ENCODE results near the gene AFAP1L2.
"Not testable (repeated sequence)": the region's sequence is repeated elsewhere in the genome, so short reads cannot be mapped to it uniquely, and the experiment has no call there.

The AFAP1L2 gene

DNA sequence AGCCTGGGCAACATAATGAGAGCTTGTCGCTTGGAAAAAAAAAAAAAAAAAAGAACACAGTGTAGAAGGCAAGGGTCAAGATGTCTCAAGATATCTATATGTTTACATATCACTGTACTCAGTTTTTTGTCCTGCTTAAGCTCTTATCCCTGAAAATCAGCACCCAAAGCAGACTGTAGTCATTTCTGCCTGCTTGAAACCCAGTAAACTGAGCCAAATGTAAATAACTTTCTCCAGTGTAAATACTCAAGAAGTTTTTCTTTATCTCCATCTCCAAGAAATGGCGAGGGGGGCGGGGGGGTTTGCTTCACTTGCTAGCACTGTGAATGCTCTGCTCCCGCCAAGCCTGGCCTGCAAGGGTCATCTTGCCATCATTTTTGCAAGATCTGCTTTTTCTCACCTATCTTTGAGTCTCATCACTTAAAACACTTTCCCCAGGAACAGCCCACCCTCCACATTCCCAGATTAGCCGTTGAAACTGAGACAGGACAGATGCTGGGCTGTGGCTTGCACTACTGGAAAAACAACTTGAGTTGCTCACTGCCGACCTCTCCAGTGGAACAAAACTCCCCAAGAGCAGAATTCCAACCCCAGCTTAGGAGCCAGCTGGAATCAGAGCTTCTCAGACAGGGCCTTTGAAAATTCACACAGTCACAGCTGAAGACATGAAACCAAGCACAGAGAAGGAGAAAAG is 54.6 kb downstream of the AFAP1L2 start:
- no peaks in the 10 kb centered on the region for H3K36me3 Mint-ChIP-seq (ENCODE audit: low read depth)
- H3K27ac Mint-ChIP-seq = peak overlapping the region; percentile 85 to 96 (median 92)
- peaks cover 60% of the 10 kb centered on the region for H3K4me1 Mint-ChIP-seq
- H3K9me3 Mint-ChIP-seq = no peaks in the 10 kb centered on the region
- H3K27me3 Mint-ChIP-seq (ENCODE audit: low read depth) = no peaks in the 10 kb centered on the region
- TF ChIP-seq, protein P1, sequence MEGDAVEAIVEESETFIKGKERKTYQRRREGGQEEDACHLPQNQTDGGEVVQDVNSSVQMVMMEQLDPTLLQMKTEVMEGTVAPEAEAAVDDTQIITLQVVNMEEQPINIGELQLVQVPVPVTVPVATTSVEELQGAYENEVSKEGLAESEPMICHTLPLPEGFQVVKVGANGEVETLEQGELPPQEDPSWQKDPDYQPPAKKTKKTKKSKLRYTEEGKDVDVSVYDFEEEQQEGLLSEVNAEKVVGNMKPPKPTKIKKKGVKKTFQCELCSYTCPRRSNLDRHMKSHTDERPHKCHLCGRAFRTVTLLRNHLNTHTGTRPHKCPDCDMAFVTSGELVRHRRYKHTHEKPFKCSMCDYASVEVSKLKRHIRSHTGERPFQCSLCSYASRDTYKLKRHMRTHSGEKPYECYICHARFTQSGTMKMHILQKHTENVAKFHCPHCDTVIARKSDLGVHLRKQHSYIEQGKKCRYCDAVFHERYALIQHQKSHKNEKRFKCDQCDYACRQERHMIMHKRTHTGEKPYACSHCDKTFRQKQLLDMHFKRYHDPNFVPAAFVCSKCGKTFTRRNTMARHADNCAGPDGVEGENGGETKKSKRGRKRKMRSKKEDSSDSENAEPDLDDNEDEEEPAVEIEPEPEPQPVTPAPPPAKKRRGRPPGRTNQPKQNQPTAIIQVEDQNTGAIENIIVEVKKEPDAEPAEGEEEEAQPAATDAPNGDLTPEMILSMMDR (IDR thresholded peaks at IDR 0.05; ENCODE audit: unreplicated experiment in 3 of 3) = no peak
- H3K4me3 Mint-ChIP-seq = peak overlapping the region in 1 of 3 experiments; percentile 9

GRCh38 chr10:114349071-114349470 is 55.2 kb downstream of the AFAP1L2 start:
- not testable (repeated sequence) for H3K27me3 Mint-ChIP-seq (ENCODE audit: low read depth); H3K9me3 Mint-ChIP-seq; H3K4me3 Mint-ChIP-seq; H3K36me3 Mint-ChIP-seq (ENCODE audit: low read depth)
- Mint-ChIP-seq H3K4me1 (peaks cover 64% of the 10 kb centered on the region), H3K27ac (peak overlapping the region in 1 of 3 experiments; percentile 96)

- TF ChIP-seq, protein P1 (IDR thresholded peaks at IDR 0.05; ENCODE audit: unreplicated experiment in 3 of 3) = no peak
- Mint-ChIP-seq H3K36me3 (ENCODE audit: low read depth) (no peaks in the 10 kb centered on the region), H3K4me1 (peaks cover 63% of the 10 kb centered on the region), H3K27ac (peak overlapping the region in 2 of 3 experiments; percentile 52 to 81), H3K9me3 (no peaks in the 10 kb centered on the region), H3K4me3 (no peak overlapping the region), H3K27me3 (ENCODE audit: low read depth) (no peaks in the 10 kb centered on the region)
Measured at GRCh38 chr10:114347791-114348190, 56.5 kb downstream of the AFAP1L2 start.

GRCh38 chr10:114347241-114347640 is 57.1 kb downstream of the AFAP1L2 start:
- TF ChIP-seq, protein P1 (IDR thresholded peaks at IDR 0.05; ENCODE audit: unreplicated experiment in 3 of 3) = no peak
- peak overlapping the region; percentile 80 to 90 (median 81) for H3K27ac Mint-ChIP-seq
- no peaks in the 10 kb centered on the region for H3K27me3 Mint-ChIP-seq (ENCODE audit: low read depth)
- no peak overlapping the region for H3K4me3 Mint-ChIP-seq
- H3K9me3 Mint-ChIP-seq = no peaks in the 10 kb centered on the region
- H3K36me3 Mint-ChIP-seq (ENCODE audit: low read depth) = no peaks in the 10 kb centered on the region
- peaks cover 61% of the 10 kb centered on the region for H3K4me1 Mint-ChIP-seq

DNA sequence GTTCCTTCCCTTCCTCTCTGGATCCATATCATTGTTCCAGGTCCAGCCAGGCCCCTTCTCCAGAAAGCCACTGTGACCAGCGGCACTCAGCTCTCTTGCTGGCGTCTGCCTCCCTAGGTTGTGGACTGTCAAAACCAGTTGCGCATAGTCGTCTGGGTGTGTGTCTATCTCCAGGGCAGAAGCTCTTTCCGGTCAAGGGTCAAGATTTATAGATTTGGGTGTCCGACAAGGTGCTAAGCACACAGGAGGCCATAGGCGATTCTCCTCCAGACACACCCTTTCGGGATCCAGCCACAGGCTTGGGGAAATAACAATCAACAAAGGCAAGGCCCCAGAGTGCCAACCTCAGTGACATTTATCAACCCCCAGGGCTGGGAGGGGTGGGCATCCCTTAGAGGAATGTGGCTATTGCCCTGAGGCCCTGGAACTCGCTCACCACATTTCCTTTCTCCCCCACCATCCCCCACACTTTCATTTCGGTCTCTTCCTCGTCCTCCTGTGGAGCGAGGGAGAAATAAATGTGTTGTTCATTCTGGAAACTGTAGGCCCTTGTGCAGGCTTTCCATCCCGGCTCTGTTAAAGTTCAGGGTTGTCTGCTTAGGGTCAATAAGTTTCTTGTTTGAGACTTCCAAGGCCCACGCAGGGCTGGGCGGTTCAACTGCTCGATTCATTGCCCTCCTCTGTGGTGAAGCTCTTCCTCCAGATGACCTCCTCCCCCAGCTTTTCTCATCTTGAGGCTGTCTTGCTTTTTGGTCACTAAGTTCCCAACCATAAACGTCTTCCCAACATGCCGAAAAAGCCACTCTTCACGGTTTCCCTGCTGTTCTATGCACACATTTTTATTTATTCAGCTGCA is 57.9 kb downstream of the AFAP1L2 start:
- Mint-ChIP-seq H3K4me3 (peak overlapping the region in 2 of 3 experiments; percentile 1), H3K36me3 (ENCODE audit: low read depth) (no peaks in the 10 kb centered on the region), H3K27ac (peak overlapping the region; percentile 80 to 90 (median 81)), H3K9me3 (no peaks in the 10 kb centered on the region), H3K27me3 (ENCODE audit: low read depth) (no peaks in the 10 kb centered on the region), H3K4me1 (peaks cover 56% of the 10 kb centered on the region)
- TF ChIP-seq, protein P1 (IDR thresholded peaks at IDR 0.05; ENCODE audit: unreplicated experiment in 3 of 3) = no peak

DNA sequence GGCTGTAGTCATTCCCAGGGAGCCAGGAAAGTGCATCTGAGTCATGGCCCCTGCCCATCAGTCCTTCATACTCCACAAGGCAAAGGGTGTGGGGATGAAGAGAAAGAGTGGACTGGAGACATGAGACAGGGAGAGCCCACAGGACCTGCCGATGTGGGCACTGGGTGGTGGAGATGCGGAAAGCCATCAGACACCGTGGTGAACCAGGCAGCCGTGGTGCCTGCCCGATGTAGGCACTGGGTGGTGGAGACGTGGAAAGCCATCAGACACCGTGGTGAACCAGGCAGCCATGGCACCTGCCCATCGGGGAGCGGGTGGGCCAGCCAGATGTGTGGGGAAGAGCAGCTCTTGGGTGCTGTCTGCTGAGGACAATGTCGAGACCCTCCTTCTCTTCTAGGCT is 58.6 kb downstream of the AFAP1L2 start:
- H3K9me3 Mint-ChIP-seq = no peaks in the 10 kb centered on the region
- TF ChIP-seq, protein P1 (IDR thresholded peaks at IDR 0.05; ENCODE audit: unreplicated experiment in 3 of 3) = no peak
- H3K27me3 Mint-ChIP-seq (ENCODE audit: low read depth) = no peaks in the 10 kb centered on the region
- no peak overlapping the region for H3K4me3 Mint-ChIP-seq
- H3K4me1 Mint-ChIP-seq = peaks cover 54% of the 10 kb centered on the region
- H3K36me3 Mint-ChIP-seq (ENCODE audit: low read depth) = no peaks in the 10 kb centered on the region
- peak overlapping the region; percentile 60 to 91 (median 81) for H3K27ac Mint-ChIP-seq

All from nephron (organoid).